ENCODE results near the gene EYA2. TPM values are rescaled to one million over a fixed set of nuclear protein-coding genes. Genes with fewer than 3 reads are reported as not detected.

EYA2 gene
- total RNA-seq, 4 donors from 2014 or later, result 9.7 to 22.1 (median 14.3) TPM

GRCh38 chr20:46992640-46993035, 98.0 kb downstream of the EYA2 start:
- peak overlapping the region; percentile 11 to 93 (median 72) for H3K27ac ChIP-seq
- no peak for DNase-seq
- WGBS, 2 donors, result 92 to 100% methylated on average over 1 to 2 of the region's 2 CpGs
- H3K4me3 ChIP-seq, result no peak overlapping the region
- no peaks in the 10 kb centered on the region for H3K36me3 ChIP-seq
- H3K27me3 ChIP-seq, result peaks cover 0 to 3% (median 0%) of the 10 kb centered on the region in 4 donors
- no peak for TF ChIP-seq POLR2A (IDR thresholded peaks at IDR 0.05)
- TF ChIP-seq CTCF (IDR thresholded peaks at IDR 0.05), result no peak
- peaks cover 20 to 81% (median 25%) of the 10 kb centered on the region in 3 donors for H3K4me1 ChIP-seq
- no peaks in the 10 kb centered on the region for H3K9me3 ChIP-seq
- intact Hi-C loops (cut with DNase I), result no loop called here

- 75 to 76% methylated on average over 3 to 4 of the region's 4 CpGs for WGBS, 2 donors
- TF ChIP-seq CTCF (IDR thresholded peaks at IDR 0.05) (no peak), POLR2A (IDR thresholded peaks at IDR 0.05) (no peak)
These were observed 98.9 kb downstream of the EYA2 start for GRCh38 chr20:46993465-46994095.

GRCh38 chr20:46994341-46994740, 99.7 kb downstream of the EYA2 start:
- Histone ChIP-seq H3K36me3 (no peaks in the 10 kb centered on the region), H3K27me3 (peaks cover 0 to 3% (median 0%) of the 10 kb centered on the region in 4 donors), H3K27ac (peak overlapping the region; percentile 42 to 93 (median 72)), H3K4me3 (no peak overlapping the region), H3K9me3 (no peaks in the 10 kb centered on the region), H3K4me1 (peaks cover 25 to 88% (median 27%) of the 10 kb centered on the region in 3 donors)
- TF ChIP-seq POLR2A (IDR thresholded peaks at IDR 0.05) (peak in 1 of 4 donors; percentile 11), CTCF (IDR thresholded peaks at IDR 0.05) (no peak)
- intact Hi-C loops (cut with DNase I), result no loop called here
- WGBS, 2 donors, result 5 to 27% methylated on average over 5 of the region's 5 CpGs
- no peak for DNase-seq

More at GRCh38 chr20:46993465-46994095, 98.9 kb downstream of the EYA2 start:
- intact Hi-C loops (cut with DNase I), result no loop called here
- no peaks in the 10 kb centered on the region for H3K9me3 ChIP-seq
- H3K4me3 ChIP-seq, result no peak overlapping the region
- H3K27me3 ChIP-seq, result peaks cover 0 to 3% (median 0%) of the 10 kb centered on the region in 4 donors
- H3K4me1 ChIP-seq, result peaks cover 24 to 88% (median 28%) of the 10 kb centered on the region in 3 donors
- H3K27ac ChIP-seq, result peak overlapping the region; percentile 35 to 93 (median 72)
- H3K36me3 ChIP-seq, result no peaks in the 10 kb centered on the region
- no peak for DNase-seq

GRCh38 chr20:46995561-46996142, 101.0 kb downstream of the EYA2 start:
- no peak for DNase-seq
- peak overlapping the region in 3 of 4 donors; percentile 6 to 93 (median 89) for H3K27ac ChIP-seq
- intact Hi-C loops (cut with DNase I), result no loop called here
- no peak for TF ChIP-seq CTCF (IDR thresholded peaks at IDR 0.05)
- no peak for TF ChIP-seq POLR2A (IDR thresholded peaks at IDR 0.05)
- H3K27me3 ChIP-seq, result peaks cover 0 to 3% (median 0%) of the 10 kb centered on the region in 4 donors
- H3K9me3 ChIP-seq, result no peaks in the 10 kb centered on the region
- H3K36me3 ChIP-seq, result no peaks in the 10 kb centered on the region
- peaks cover 22 to 83% (median 25%) of the 10 kb centered on the region in 3 donors for H3K4me1 ChIP-seq
- 66 to 75% methylated on average over 5 of the region's 5 CpGs for WGBS, 2 donors
- H3K4me3 ChIP-seq, result no peak overlapping the region

GRCh38 chr20:46997187-46997586, 102.5 kb downstream of the EYA2 start:
- Histone ChIP-seq H3K36me3 (peaks cover 0 to 15% (median 0%) of the 10 kb centered on the region in 3 donors), H3K9me3 (no peaks in the 10 kb centered on the region), H3K27me3 (peaks cover 0 to 3% (median 0%) of the 10 kb centered on the region in 4 donors), H3K4me1 (peaks cover 13 to 68% (median 18%) of the 10 kb centered on the region in 3 donors), H3K27ac (no peak overlapping the region), H3K4me3 (no peak overlapping the region)
- 55 to 89% methylated on average over 1 to 2 of the region's 2 CpGs for WGBS, 2 donors
- intact Hi-C loops (cut with DNase I), result no loop called here
- DNase-seq, result no peak
- TF ChIP-seq POLR2A (IDR thresholded peaks at IDR 0.05) (no peak), CTCF (IDR thresholded peaks at IDR 0.05) (no peak)
